H1 (cell line): ENCODE data around the gene SF3A2. TPM values are rescaled to one million over a fixed set of nuclear protein-coding genes. Genes with fewer than 3 reads are reported as not detected.

ENCODE experiments used
- PHF8 ChIP-seq: fragments of 200-600 bp; sonication (generic); conservative IDR thresholded peaks from 2 replicates; pipeline ENCODE4 v1.7.1; 2012; ENCODE audit warnings: low read depth, mild to moderate bottlenecking, inconsistent platforms, low read length, moderate library complexity
- SAP30 ChIP-seq: fragments of 300-600 bp; sonication (generic); IDR thresholded peaks from 2 replicates; pipeline ENCODE4 v1.7.1; 2012; ENCODE audit warnings: low read length, moderate library complexity, mild to moderate bottlenecking, inconsistent platforms; ENCODE audit not compliant: insufficient read depth, insufficient replicate concordance
- polyA plus RNA-seq, 7 experiments: library from polyadenylated mRNA; depleted of rRNA in 3 of 7; stranded (reverse) in 5 of 7; unstranded in 2 of 7; fragments of >200 nt in 5 of 7; fragments of 200-250 nt in 2 of 7; gene quantifications; 1 replicate in 5 of 7; 2 replicates in 1 of 7; 4 replicates in 1 of 7; pipeline versions ENCODE4 v1.2.1 to v1.2.3, GENCODE V29; 2011 to 2013; ENCODE audit warnings: missing spikeins in 2 of 7, mixed read lengths in 2 of 7
- total RNA-seq: library from RNA; stranded (reverse); fragmentation: NEBNext Ultra II Directional; extraction: Animal tissue kit (Norgen Biotek cat#: 25700); gene quantifications from 2 replicates; pipeline ENCODE4 v1.2.1, GENCODE V29; 2021

SF3A2 gene
- total and polyA plus RNA-seq, 2 of the 8 experiments (the other 6 are each of a cell fraction or from before 2014, with no cell fraction given): 15.3 to 146 TPM

- no peak for TF ChIP-seq SAP30
- peak; percentile 91 for TF ChIP-seq PHF8
These were observed at the start of gene SF3A2, which contains the start of gene PLEKHJ1 (continued) for GRCh38 chr19:2236314-2237050.
